LNCaP clone FGC (cell line): Measurements from ENCODE around the gene CHKA.

Experiments used
- DNase-seq: peaks from one replicate; pipeline ENCODE4 v3.0.0-alpha.2; 2011; ENCODE audit warnings: low read depth
- H3K4me3 ChIP-seq: 2 replicates; pipeline ENCODE4 v1.5.1; 2011; ENCODE audit warnings: mild to moderate bottlenecking, low read depth, low read length, control low read depth
- CTCF ChIP-seq: IDR thresholded peaks from 2 replicates; pipeline ENCODE4 v1.5.1; 2012; ENCODE audit warnings: mild to moderate bottlenecking; ENCODE audit not compliant: control insufficient read depth, insufficient read depth; ENCODE audit errors: extremely low read depth

CHKA gene

DNA sequence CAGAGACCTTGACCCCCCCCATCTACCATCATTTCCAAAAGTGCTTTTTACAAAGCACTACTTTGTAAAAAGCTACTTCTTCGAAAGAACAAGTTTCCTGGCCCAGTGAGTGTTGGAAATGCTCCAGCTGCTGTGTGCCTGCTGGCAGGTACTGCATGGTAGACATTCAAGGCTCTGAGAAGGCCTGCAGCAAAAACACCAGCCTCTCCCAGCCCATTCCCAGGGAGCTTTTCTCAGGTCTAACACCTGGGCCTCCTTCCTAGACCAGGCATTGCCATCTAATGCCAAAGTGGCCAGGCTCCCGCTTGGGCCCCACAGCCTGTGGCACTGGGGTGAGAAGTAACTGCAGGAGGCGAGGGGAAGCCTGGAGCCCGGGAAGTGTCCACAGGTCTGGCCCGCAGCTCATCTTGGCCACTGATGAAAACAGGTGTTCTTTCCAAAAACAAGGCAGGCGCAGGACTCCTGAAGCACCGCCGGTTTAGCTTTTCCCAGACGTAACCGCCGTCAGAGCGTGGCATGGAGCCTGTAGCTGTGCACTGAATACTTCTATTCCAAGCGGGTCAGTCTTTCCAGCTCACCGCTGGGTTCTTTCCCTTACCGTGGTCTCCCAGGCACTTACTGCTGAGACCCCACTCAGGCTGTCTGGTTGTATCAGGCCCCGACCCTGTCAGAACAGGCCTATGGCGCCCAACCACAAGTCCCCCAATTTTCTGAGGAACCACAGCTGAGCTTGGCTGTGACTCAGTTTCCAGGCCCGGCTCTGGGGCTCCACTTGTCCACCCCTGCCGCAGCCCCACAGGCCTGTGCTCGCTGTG, 83.6 kb downstream of the CHKA start:
- H3K4me3 ChIP-seq = no peak overlapping the region
- TF ChIP-seq CTCF = no peak
- no peak for DNase-seq

DNA sequence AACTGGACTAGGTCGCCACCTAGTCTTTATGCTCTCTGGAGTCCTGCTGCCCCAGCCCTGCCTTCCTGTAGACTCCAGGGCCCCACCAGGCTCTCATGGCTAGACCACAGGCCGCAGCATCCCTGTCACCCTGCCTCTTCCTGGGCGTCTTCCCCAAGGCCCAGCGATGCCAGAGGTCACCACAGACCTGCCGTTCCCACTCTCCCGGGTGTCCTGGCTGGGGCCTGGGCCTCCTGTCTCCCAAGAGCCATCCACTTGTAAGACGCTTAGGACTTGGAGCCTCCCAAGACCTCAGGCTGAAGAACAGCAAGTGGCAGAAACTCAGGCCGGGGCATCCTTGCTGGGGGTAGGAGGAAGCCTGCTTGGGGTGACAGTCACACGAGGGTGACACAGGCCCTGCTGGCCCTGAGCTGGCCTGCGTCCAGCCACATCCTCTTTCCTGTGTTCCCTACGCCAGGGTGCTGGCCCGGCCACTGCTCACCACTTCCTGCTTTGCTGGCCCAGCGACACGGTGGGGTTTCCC, 84.4 kb downstream of the CHKA start:
- no peak overlapping the region for H3K4me3 ChIP-seq
- DNase-seq = no peak
- TF ChIP-seq CTCF = no peak

GRCh38 chr11:68036141-68036716, 85.0 kb downstream of the CHKA start:
- H3K4me3 ChIP-seq = no peak overlapping the region

GRCh38 chr11:68035266-68035876, 85.8 kb downstream of the CHKA start:
- H3K4me3 ChIP-seq = no peak overlapping the region
- TF ChIP-seq CTCF = no peak
- no peak for DNase-seq

More at GRCh38 chr11:68036141-68036716, 85.0 kb downstream of the CHKA start:
- TF ChIP-seq CTCF = no peak
- DNase-seq = no peak

GRCh38 chr11:68033708-68034045, 87.5 kb downstream of the CHKA start:
- DNase-seq = no peak
- no peak overlapping the region for H3K4me3 ChIP-seq
- TF ChIP-seq CTCF = no peak

DNA sequence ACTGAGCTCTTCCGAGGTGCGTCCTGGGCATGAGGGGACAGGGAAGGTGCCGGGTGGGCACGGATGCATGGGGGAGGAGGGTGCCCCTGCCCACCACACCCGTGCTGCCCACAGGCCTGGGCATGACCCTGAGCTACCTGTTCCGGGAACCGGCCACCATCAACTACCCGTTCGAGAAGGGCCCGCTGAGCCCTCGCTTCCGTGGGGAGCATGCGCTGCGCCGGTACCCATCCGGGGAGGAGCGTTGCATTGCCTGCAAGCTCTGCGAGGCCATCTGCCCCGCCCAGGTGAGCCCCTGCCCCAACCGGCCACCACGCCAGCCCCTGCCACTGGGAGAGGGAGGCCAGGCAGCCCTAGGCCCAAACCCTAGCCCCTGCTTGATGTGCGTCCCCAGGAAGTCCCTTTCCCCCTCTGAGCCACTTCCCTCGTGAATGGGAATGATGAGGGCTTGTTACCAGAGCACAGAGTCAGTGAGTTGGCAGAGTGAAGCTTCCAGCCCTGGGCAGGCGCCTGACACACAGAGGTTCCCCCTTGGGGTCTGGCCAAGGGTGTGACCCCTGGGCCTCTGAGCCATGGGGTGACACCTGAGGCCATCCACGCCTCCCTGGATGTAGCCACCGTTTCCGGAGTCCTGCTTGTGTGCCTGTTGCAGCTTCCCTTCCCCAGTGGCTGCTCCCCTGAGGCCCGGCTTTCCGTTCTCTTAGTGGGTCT, 88.0 kb downstream of the CHKA start:
- DNase-seq = no peak
- H3K4me3 ChIP-seq = no peak overlapping the region
- no peak for TF ChIP-seq CTCF
